Fibroblast of mammary gland (primary cell): ENCODE results near the gene SLC2A9.

Source experiments
- DNase-seq: peaks from one replicate; pipeline ENCODE4 v3.0.0-alpha.2; 2010; ENCODE audit warnings: low read depth
- H3K4me3 ChIP-seq: 2 replicates; pipeline ENCODE4 v1.5.1; 2011; ENCODE audit warnings: low read depth, mild to moderate bottlenecking, low read length, moderate library complexity; ENCODE audit not compliant: control insufficient read depth
- CTCF ChIP-seq: conservative IDR thresholded peaks from 2 replicates; pipeline ENCODE4 v1.5.1; 2011; ENCODE audit warnings: low read depth, low read length, inconsistent platforms; ENCODE audit not compliant: control insufficient read depth, insufficient read depth

Gene SLC2A9

GRCh38 chr4:10034136-10034535, 12.8 kb upstream of the SLC2A9 start:
- no peak overlapping the region for H3K4me3 ChIP-seq
- DNase-seq = no peak
- no peak for TF ChIP-seq CTCF

- DNase-seq = peak; percentile 80
- TF ChIP-seq CTCF = no peak
- no peak overlapping the region for H3K4me3 ChIP-seq
Measured at GRCh38 chr4:10033191-10033881, 12.0 kb upstream of the SLC2A9 start.

GRCh38 chr4:10032625-10033024, 11.3 kb upstream of the SLC2A9 start:
- peak; percentile 84 for DNase-seq
- TF ChIP-seq CTCF = no peak
- no peak overlapping the region for H3K4me3 ChIP-seq

GRCh38 chr4:10031668-10032590, 10.6 kb upstream of the SLC2A9 start:
- no peak for DNase-seq
- H3K4me3 ChIP-seq = no peak overlapping the region
- no peak for TF ChIP-seq CTCF

- no peak for DNase-seq
- no peak for TF ChIP-seq CTCF
Measured at GRCh38 chr4:10030972-10031667, 9.8 kb upstream of the SLC2A9 start.

GRCh38 chr4:10029403-10029802, 8.1 kb upstream of the SLC2A9 start:
- no peak overlapping the region for H3K4me3 ChIP-seq
- DNase-seq = no peak
- no peak for TF ChIP-seq CTCF

More at GRCh38 chr4:10030972-10031667, 9.8 kb upstream of the SLC2A9 start:
- no peak overlapping the region for H3K4me3 ChIP-seq
